Cardiac atrium fibroblast (primary cell): ENCODE results near the gene TMX1. TPM values are rescaled to one million over a fixed set of nuclear protein-coding genes. Genes with fewer than 3 reads are reported as not detected.

ENCODE experiments used
- total RNA-seq: library from RNA; depleted of rRNA; stranded (reverse); fragments of >200 nt; gene quantifications from 2 replicates; pipeline ENCODE4 v1.2.3, GENCODE V29; 2015

Gene TMX1, protein sequence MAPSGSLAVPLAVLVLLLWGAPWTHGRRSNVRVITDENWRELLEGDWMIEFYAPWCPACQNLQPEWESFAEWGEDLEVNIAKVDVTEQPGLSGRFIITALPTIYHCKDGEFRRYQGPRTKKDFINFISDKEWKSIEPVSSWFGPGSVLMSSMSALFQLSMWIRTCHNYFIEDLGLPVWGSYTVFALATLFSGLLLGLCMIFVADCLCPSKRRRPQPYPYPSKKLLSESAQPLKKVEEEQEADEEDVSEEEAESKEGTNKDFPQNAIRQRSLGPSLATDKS
- total RNA-seq = 35.9 and 46.2 TPM in 2 replicates

DNA sequence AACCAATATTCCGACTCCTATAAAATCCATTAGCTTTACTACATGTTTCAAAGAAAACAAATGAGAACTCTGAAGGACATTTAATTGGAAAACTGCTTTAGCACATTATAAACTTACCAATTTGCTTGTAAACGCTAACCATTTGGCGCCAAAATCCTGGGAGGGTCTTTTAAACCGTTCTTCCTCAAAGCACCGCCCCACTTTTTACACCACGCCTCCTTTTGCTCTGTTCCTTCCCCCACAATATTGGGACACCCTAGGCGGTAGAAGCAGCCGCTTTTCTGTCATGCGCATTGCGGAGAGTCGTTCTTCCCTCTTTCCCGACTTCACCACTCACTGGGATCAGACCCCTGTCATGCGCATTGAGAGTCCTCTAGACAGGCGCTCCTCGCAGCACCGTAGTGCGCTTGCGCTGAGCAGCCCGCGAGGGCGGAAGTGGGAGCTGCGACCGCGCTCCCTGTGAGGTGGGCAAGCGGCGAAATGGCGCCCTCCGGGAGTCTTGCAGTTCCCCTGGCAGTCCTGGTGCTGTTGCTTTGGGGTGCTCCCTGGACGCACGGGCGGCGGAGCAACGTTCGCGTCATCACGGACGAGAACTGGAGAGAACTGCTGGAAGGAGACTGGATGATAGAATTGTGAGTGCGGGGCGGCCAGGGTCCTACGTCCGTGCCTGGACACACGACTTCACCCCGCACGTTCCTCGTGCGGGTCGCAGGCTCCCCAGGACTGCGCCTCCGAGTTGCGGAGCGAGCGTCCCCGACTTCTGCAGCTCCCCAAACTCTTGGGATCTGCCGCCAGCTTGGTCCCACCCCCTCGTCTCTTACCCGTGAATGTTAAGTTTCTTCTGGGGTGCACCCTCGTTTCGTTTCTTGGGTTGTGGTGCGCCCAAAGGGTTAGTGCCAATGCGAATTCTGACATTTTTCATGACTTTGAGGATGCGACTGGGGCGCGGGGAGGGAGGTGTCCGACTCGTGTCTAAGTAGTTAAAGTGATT is at the start of gene TMX1:
Gene TMX1 (plus strand): TSS at position 435 of the 991 bp plus-strand sequence. CDS start 46 bp downstream, at position 481.

Other genes with a start within 250 kb of the TMX1 start
- gene TRIM9, start 145.1 kb upstream of the TMX1 start, total RNA-seq = 0.49 and 2.7 TPM in 2 replicates